Activated naive CD8-positive, alpha-beta T cell treated with anti-CD3 and anti-CD28 coated beads for 36 hours (primary cell): ENCODE measurements around the gene ASS1. TPM values are rescaled to one million over a fixed set of nuclear protein-coding genes. Genes with fewer than 3 reads are reported as not detected.
A peak's percentile ranks its signal among the peaks of the same experiment; 100 is the strongest.
"Not testable (repeated sequence)": the region's sequence is repeated elsewhere in the genome, so short reads cannot be mapped to it uniquely, and the experiment has no call there.

ENCODE experiments used
- DNase-seq: peaks from one replicate; pipeline ENCODE4 v3.0.0; 2021
- H3K27ac Mint-ChIP-seq: one replicate; pipeline ENCODE4 v1.8.0; 2022; ENCODE audit warnings: mild to moderate bottlenecking, moderate library complexity, mixed read lengths
- H3K27me3 Mint-ChIP-seq: one replicate; pipeline ENCODE4 v1.8.0; 2022; ENCODE audit warnings: mild to moderate bottlenecking, mixed read lengths
- H3K36me3 Mint-ChIP-seq: one replicate; pipeline ENCODE4 v1.8.0; 2021; ENCODE audit warnings: mild to moderate bottlenecking, mixed read lengths
- H3K4me1 Mint-ChIP-seq: one replicate; pipeline ENCODE4 v1.8.0; 2021; ENCODE audit warnings: mixed read lengths
- H3K4me3 Mint-ChIP-seq: one replicate; pipeline ENCODE4 v1.8.0; 2022; ENCODE audit warnings: mild to moderate bottlenecking, moderate library complexity, mixed read lengths
- H3K9me3 Mint-ChIP-seq: one replicate; pipeline ENCODE4 v1.8.0; 2022; ENCODE audit warnings: mixed read lengths
- total RNA-seq, 2 experiments: library from RNA; stranded (reverse); gene quantifications; one replicate each; pipeline ENCODE4 v1.2.3, GENCODE V29; 2021

Gene ASS1
- total RNA-seq, 2 experiments from 2014 or later: 5.1 TPM

DNA sequence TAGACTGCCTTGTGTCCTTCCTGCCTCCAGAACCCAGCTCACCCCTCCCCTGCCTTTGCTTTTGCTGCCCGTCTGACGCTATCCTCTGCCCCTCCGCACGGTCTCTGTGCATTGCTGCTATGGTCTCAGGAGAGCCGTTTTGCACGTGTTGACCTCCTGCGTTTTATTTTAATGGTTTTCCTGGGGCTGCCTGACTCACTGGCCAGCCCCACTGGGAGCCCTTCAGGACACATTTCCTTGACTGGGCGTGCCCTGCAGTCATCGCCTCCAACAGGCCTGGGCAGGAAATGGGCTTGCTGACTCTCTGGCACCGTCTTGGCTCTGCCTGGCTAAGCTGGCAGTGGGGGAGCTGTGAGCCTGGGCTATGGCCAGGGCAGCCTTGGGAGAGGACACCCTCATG is 17.9 kb upstream of the ASS1 start:
- no peak overlapping the region for H3K27ac Mint-ChIP-seq
- H3K4me1 Mint-ChIP-seq: no peaks in the 10 kb centered on the region
- H3K4me3 Mint-ChIP-seq: no peak overlapping the region
- H3K36me3 Mint-ChIP-seq: no peaks in the 10 kb centered on the region
- no peaks in the 10 kb centered on the region for H3K9me3 Mint-ChIP-seq
- no peak for DNase-seq
- H3K27me3 Mint-ChIP-seq: peaks cover 6% of the 10 kb centered on the region

DNA sequence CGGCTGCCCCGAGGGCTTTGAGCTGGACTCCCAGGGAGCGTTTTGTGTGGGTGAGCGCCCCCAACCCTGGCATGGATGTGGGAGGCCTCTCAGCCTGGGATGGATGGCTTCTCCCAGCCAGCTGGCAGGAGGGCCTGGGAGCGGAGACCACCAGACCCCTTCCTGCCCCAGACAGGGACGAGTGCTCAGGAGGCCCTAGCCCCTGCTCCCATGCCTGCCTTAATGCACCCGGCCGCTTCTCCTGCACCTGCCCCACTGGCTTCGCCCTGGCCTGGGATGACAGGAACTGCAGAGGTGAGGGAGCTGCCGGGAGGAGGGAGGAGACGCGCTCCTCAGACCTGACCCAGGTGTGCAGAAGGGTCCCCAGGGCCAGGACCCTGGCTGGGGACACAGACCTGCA is 17.4 kb upstream of the ASS1 start:
- H3K4me3 Mint-ChIP-seq: no peak overlapping the region
- peaks cover 10% of the 10 kb centered on the region for H3K27me3 Mint-ChIP-seq
- no peaks in the 10 kb centered on the region for H3K36me3 Mint-ChIP-seq
- no peaks in the 10 kb centered on the region for H3K4me1 Mint-ChIP-seq
- H3K27ac Mint-ChIP-seq: no peak overlapping the region
- DNase-seq: no peak
- H3K9me3 Mint-ChIP-seq: no peaks in the 10 kb centered on the region

DNA sequence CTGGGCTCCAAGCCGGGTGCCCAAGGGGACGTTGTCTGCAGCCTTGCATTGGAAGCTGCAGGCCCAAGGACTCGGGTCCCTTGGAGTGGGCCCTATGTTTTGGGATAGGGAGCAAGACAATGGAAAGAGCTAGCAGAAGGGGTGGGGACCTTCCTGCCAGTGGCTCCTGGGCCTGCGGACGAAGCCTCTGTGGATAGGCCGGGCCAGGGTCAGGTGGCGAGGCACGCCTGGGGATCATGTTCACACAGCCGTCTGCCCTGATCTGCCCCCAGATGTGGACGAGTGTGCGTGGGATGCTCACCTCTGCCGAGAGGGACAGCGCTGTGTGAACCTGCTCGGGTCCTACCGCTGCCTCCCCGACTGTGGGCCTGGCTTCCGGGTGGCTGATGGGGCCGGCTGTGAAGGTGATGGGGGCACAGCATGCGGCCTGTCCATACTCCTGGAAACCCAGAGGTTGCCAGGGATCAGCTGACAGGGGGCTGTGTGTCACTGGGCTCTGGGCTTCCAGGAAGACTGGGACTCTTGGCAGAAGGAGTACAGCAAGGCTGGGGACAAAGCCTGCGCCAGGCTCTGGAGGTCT is 16.6 kb upstream of the ASS1 start:
- H3K4me3 Mint-ChIP-seq: no peak overlapping the region

DNA sequence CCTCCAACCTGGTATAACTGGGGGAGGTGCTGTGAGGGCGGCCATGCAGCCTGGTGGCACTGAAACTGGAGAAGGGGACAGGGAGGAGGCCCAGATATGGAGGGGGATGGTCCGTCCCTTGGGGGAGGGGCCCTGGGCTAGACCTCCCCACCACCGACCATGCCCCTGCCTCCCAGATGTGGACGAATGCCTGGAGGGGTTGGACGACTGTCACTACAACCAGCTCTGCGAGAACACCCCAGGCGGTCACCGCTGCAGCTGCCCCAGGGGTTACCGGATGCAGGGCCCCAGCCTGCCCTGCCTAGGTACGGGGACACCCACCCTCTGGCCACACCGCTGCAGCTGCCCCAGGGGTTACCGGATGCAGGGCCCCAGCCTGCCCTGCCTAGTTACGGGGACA is 15.4 kb upstream of the ASS1 start:
- no peaks in the 10 kb centered on the region for H3K9me3 Mint-ChIP-seq
- H3K27ac Mint-ChIP-seq: no peak overlapping the region
- H3K4me3 Mint-ChIP-seq: no peak overlapping the region
- peaks cover 23% of the 10 kb centered on the region for H3K27me3 Mint-ChIP-seq
- H3K4me1 Mint-ChIP-seq: peaks cover 6% of the 10 kb centered on the region
- DNase-seq: no peak
- no peaks in the 10 kb centered on the region for H3K36me3 Mint-ChIP-seq

More for the DNA sequence above, 16.6 kb upstream of the ASS1 start:
- DNase-seq: no peak
- no peaks in the 10 kb centered on the region for H3K9me3 Mint-ChIP-seq
- H3K27me3 Mint-ChIP-seq: peaks cover 18% of the 10 kb centered on the region
- no peaks in the 10 kb centered on the region for H3K36me3 Mint-ChIP-seq
- peaks cover 6% of the 10 kb centered on the region for H3K4me1 Mint-ChIP-seq
- H3K27ac Mint-ChIP-seq: no peak overlapping the region

DNA sequence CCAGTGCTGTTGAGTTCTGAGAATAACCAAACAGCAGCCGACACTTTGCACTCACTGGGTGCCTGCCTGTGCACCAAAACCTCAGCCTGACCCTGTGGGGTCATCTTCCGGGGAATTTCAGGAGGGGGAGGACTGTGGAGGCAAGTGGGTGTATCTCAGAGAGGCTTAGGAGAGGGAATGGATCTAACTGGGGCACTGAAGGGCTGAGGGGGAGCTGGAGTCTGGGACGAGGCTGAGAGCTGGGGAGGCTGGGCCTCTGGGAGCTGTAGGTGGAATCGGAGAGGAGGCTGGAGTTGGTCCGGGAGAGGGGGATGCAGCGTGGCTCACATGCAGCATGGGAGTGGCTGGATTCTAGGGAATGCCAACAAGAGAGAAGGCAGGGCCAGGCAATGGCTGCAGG is 14.9 kb upstream of the ASS1 start:
- Mint-ChIP-seq H3K4me1 (peaks cover 6% of the 10 kb centered on the region), H3K36me3 (no peaks in the 10 kb centered on the region), H3K27ac (no peak overlapping the region), H3K27me3 (peaks cover 28% of the 10 kb centered on the region), H3K9me3 (no peaks in the 10 kb centered on the region), H3K4me3 (no peak overlapping the region)
- no peak for DNase-seq

DNA sequence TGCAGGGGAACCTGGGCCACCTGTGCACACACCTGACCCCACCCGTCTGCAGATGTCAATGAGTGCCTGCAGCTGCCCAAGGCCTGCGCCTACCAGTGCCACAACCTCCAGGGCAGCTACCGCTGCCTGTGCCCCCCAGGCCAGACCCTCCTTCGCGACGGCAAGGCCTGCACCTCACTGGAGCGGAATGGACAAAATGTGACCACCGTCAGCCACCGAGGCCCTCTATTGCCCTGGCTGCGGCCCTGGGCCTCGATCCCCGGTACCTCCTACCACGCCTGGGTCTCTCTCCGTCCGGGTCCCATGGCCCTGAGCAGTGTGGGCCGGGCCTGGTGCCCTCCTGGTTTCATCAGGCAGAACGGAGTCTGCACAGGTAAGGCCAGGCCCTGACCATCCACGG is 14.5 kb upstream of the ASS1 start:
- no peak overlapping the region for H3K4me3 Mint-ChIP-seq
- H3K9me3 Mint-ChIP-seq: no peaks in the 10 kb centered on the region
- H3K27me3 Mint-ChIP-seq: peaks cover 30% of the 10 kb centered on the region
- H3K36me3 Mint-ChIP-seq: no peaks in the 10 kb centered on the region
- no peak overlapping the region for H3K27ac Mint-ChIP-seq
- peaks cover 6% of the 10 kb centered on the region for H3K4me1 Mint-ChIP-seq
- DNase-seq: no peak

DNA sequence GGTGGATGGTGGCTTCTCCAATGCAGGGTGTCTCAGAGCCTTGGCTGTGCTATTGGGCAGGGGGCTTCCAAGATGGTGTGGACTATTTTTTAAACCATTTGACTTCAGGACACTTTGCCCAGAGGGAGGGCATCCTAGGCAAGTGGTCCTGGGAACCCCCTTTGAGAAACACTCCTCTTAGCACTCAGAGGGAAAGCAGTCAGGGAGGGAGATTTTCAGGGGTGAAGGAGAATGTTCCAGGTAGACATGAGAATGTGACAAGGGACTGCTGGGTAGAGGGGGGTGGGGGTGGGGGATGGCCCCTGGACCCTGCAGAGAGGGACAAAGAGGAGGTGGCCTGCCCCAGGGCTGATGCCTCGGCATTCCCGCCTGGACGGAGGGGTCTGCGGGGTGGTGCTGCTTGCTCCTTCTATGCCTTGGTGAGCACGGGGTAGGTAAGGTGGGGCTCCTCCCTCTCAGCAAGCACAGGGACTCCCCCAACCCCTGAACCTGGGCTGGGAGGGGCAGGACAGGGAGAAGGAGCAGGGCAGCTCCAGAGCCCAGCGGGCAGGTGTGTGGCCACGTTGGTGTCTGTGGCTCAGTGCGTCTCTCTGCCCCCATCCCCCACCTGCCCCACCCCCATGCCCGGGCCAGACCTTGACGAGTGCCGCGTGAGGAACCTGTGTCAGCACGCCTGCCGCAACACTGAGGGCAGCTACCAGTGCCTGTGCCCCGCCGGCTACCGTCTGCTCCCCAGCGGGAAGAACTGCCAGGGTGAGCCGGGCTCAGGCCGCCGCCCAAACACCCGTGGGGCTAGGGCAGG is 13.8 kb upstream of the ASS1 start:
- Mint-ChIP-seq H3K27me3 (peaks cover 37% of the 10 kb centered on the region), H3K9me3 (no peaks in the 10 kb centered on the region), H3K36me3 (no peaks in the 10 kb centered on the region), H3K27ac (no peak overlapping the region), H3K4me3 (no peak overlapping the region), H3K4me1 (peaks cover 6% of the 10 kb centered on the region)
- DNase-seq: no peak

DNA sequence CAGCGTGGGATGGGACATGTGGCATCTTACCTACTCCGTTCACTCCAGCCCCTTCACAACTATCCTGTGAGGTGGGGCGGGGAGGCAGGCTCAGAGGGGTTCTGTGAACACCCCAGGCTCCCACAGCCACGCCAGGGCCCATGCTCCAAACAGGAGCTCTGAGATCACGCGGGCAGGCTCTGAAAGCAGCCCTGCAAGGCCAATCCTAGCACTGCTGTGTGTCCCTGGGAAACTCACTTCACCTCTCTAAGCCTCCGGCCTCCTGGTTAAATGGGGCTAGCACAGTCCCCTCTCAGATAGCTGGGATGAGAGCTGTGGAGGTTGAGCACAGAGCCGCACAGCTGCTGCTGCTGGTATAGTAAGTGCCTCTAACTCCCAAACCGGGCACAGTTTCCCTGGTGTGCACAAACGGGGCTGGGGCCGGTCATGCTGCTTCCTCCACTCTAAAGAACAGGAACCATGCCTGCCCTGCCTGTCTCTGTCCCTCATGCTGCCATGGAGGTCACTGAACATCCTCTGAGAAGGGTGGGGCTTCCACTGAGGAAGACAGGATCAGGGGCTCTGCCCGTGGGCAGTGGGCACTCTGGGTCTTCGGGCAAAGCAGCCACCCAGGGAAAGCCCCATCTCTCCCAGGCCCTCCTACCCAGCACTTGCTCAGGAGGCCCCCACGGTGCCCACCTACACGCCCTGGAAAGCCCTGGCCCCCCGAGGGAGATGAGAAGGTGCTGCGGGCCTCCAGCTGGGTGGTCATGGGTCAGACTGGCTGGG is 13.0 kb upstream of the ASS1 start:
- H3K4me3 Mint-ChIP-seq: no peak overlapping the region
- no peaks in the 10 kb centered on the region for H3K9me3 Mint-ChIP-seq
- no peak overlapping the region for H3K27ac Mint-ChIP-seq
- peaks cover 6% of the 10 kb centered on the region for H3K4me1 Mint-ChIP-seq
- DNase-seq: no peak
- H3K36me3 Mint-ChIP-seq: no peaks in the 10 kb centered on the region
- peaks cover 45% of the 10 kb centered on the region for H3K27me3 Mint-ChIP-seq

DNA sequence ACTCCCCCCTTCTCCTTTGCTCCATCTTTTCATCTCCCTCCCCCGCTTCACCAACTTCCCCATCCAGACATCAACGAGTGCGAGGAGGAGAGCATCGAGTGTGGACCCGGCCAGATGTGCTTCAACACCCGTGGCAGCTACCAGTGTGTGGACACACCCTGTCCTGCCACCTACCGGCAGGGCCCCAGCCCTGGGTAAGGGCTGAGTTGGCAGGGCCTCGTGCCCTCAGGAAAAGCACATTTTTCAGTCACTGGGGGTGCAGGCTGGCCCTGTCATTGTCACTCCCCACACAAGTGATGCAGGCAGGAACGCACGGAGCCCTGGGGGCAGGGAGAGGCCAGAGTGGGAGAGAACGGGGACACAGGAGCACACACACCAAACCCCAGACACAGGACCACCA is 12.4 kb upstream of the ASS1 start:
- peaks cover 6% of the 10 kb centered on the region for H3K4me1 Mint-ChIP-seq
- DNase-seq: no peak
- H3K36me3 Mint-ChIP-seq: no peaks in the 10 kb centered on the region
- H3K27me3 Mint-ChIP-seq: peaks cover 49% of the 10 kb centered on the region
- no peak overlapping the region for H3K27ac Mint-ChIP-seq
- no peak overlapping the region for H3K4me3 Mint-ChIP-seq
- no peaks in the 10 kb centered on the region for H3K9me3 Mint-ChIP-seq

DNA sequence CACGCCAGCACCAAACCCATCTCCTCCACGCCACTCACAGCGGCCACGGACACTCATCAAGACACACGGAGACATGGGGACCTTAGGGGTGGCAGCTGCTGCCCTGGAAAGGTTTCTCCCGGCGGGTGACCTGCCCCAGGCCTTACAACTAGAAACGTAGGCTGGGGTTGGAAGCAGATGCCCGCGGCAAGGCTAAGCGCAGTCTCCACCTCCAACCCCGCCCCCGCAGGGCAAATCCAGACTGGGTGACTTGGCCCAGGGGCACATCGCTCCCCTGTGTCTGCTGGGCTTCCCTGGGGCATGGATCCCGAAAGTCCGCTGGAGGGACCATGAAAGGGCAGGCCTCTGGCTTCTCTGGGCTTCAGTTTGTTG is 12.0 kb upstream of the ASS1 start:
- Mint-ChIP-seq H3K4me1 (peaks cover 6% of the 10 kb centered on the region), H3K9me3 (no peaks in the 10 kb centered on the region), H3K4me3 (no peak overlapping the region), H3K36me3 (no peaks in the 10 kb centered on the region), H3K27me3 (peaks cover 53% of the 10 kb centered on the region), H3K27ac (no peak overlapping the region)
- DNase-seq: no peak

DNA sequence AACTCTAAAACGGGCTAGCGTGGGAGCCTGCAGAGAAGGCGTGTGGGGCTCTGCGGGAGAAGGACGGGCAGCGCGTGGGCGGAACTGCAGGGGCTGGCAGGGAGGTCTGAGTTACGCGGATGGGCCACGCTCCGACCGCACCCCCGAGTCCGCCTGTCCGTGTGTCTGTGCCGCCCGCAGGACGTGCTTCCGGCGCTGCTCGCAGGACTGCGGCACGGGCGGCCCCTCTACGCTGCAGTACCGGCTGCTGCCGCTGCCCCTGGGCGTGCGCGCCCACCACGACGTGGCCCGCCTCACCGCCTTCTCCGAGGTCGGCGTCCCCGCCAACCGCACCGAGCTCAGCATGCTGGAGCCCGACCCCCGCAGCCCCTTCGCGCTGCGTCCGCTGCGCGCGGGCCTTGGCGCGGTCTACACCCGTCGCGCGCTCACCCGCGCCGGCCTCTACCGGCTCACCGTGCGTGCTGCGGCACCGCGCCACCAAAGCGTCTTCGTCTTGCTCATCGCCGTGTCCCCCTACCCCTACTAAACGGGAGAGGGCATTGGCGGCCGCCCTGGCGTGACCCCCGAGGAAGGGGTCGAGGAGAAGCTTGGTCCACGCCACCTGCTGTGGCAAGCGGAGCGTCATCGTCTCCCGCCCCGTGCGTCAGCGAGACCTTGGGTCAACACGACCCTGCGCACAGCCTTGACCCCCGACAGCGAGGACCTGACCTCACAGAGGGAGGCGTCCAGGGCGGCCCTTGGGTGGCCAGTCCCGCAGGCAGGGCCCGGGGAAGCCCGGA is 11.4 kb upstream of the ASS1 start:
- Mint-ChIP-seq H3K4me3 (no peak overlapping the region), H3K27me3 (peaks cover 55% of the 10 kb centered on the region)

DNA sequence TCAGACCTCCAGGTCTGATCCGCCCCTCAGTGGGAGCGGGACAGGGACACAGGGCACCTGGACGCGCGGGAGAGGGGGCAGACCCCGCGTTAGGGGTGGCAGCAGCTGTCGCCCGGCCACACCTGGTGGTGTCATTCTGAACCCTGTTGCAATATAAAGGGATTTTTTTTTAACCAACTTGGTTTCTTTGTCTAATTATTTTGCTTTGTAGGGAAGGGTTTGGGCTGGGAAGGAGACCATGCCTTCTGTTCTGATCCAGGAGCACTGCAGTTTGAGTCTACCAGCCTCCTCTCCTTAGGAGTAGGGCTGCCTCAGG is 10.9 kb upstream of the ASS1 start:
- Mint-ChIP-seq H3K4me3 (no peak overlapping the region), H3K4me1 (peaks cover 6% of the 10 kb centered on the region), H3K27me3 (peaks cover 58% of the 10 kb centered on the region), H3K27ac (no peak overlapping the region), H3K36me3 (no peaks in the 10 kb centered on the region), H3K9me3 (no peaks in the 10 kb centered on the region)
- no peak for DNase-seq

More for the DNA sequence above, 11.4 kb upstream of the ASS1 start:
- peaks cover 6% of the 10 kb centered on the region for H3K4me1 Mint-ChIP-seq
- no peak overlapping the region for H3K27ac Mint-ChIP-seq
- H3K36me3 Mint-ChIP-seq: no peaks in the 10 kb centered on the region
- H3K9me3 Mint-ChIP-seq: no peaks in the 10 kb centered on the region
- peak; percentile 72 for DNase-seq

DNA sequence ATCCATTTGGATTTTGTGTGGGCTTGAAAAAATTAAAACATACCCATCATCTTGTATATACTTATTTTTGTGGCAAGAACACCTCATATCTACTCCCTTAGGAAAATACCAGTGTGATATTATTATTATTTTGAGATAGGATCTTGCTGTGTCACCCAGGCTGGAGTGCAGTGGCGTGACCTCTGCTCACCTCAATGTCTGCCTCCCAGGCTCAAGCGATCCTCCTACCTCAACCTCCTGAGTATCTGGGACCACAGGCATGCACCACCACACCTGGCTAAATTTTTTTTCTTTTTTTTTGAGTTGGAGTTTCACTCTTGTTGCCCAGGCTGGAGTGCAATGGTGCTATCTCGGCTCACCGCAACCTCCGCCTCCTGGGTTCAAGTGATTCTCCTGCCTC is 10.1 kb upstream of the ASS1 start:
- not testable (repeated sequence) for DNase-seq, H3K27ac Mint-ChIP-seq, H3K4me3 Mint-ChIP-seq, H3K36me3 Mint-ChIP-seq, H3K4me1 Mint-ChIP-seq, H3K9me3 Mint-ChIP-seq
- peaks cover 66% of the 10 kb centered on the region for H3K27me3 Mint-ChIP-seq

DNA sequence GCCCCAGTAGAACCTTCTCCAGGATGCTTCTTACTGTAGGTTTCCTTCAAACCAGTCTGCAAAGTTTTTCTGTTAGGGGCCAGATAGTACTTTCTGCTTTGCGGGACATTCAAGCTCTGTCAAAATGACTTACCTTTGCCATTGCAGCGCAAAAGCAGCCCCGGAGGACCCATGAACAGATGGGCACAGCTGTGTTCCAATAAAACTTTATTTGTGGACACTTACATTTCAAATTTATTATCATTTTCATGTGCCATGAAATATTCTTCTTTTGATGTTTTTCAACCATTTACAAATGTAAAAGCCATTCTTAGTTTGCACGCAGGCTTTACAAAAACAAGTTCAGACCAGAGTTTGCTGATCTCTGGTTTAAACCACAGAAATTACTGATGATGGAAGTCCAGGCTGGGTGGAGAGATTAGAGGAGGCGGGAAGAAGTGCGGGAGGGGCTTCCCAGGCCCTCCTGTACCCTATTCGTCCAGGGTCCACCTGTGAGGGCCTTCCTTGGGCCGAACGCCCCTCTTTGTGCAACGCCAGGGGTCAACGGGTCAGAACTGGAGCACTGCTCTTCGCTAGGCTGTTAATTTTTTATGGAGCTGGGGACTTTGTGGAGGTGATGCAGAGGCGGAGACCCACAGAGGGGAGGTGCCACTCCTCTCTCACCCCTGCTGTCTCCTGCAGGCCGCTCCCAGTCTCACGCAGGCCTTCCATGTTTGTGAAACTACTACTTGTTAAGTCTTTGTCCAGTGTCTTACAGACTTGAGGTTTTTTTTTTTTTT is 7.6 kb upstream of the ASS1 start:
- no peak for DNase-seq
- H3K9me3 Mint-ChIP-seq: peaks cover 7% of the 10 kb centered on the region
- peaks cover 6% of the 10 kb centered on the region for H3K4me1 Mint-ChIP-seq
- H3K27me3 Mint-ChIP-seq: peaks cover 64% of the 10 kb centered on the region
- H3K36me3 Mint-ChIP-seq: no peaks in the 10 kb centered on the region
- no peak overlapping the region for H3K27ac Mint-ChIP-seq
- H3K4me3 Mint-ChIP-seq: no peak overlapping the region
